NCI-H524 treated with DMSO at 0.1 percent for 48 hours (cell line): ENCODE data around the gene EIF4E1B.
A peak's percentile ranks its signal among the peaks of the same experiment; 100 is the strongest.

Experiments used
- DNase-seq: peaks from one replicate; lab custom pipeline; 2025; lab: John Stamatoyannopoulos, UW

Gene EIF4E1B

GRCh38 chr5:176647030-176647842, 16.8 kb downstream of the EIF4E1B start, which contains the start of gene TSPAN17:
TSPAN17 (plus strand) TSS chr5:176647484; CDS start chr5:176647616, 132 bp downstream.
- DNase-seq: peak; percentile 80

- DNase-seq: no peak
Observed at GRCh38 chr5:176647843-176648473, 17.5 kb downstream of the EIF4E1B start.

- no peak for DNase-seq
Observed at GRCh38 chr5:176648474-176649194, 18.2 kb downstream of the EIF4E1B start.

GRCh38 chr5:176650354-176650884, 19.9 kb downstream of the EIF4E1B start:
- no peak for DNase-seq

- DNase-seq: no peak
Observed at GRCh38 chr5:176651472-176651980, 21.1 kb downstream of the EIF4E1B start.

- DNase-seq: peak; percentile 53
Observed at GRCh38 chr5:176652136-176652535, 21.7 kb downstream of the EIF4E1B start.

GRCh38 chr5:176653401-176654385, 23.2 kb downstream of the EIF4E1B start:
- no peak for DNase-seq

GRCh38 chr5:176654856-176655255, 24.4 kb downstream of the EIF4E1B start:
- no peak for DNase-seq

GRCh38 chr5:176656467-176656990, 26.1 kb downstream of the EIF4E1B start:
- DNase-seq: no peak

- DNase-seq: no peak
Observed at GRCh38 chr5:176658007-176658599, 27.6 kb downstream of the EIF4E1B start.

GRCh38 chr5:176658817-176659511, 28.5 kb downstream of the EIF4E1B start:
- DNase-seq: no peak

GRCh38 chr5:176659512-176659839, 29.0 kb downstream of the EIF4E1B start:
- no peak for DNase-seq

- DNase-seq: no peak
Observed at GRCh38 chr5:176659860-176660461, 29.5 kb downstream of the EIF4E1B start.

- DNase-seq: no peak
Observed at GRCh38 chr5:176660530-176660859, 30.0 kb downstream of the EIF4E1B start.

GRCh38 chr5:176660860-176661641, 30.6 kb downstream of the EIF4E1B start:
- DNase-seq: peak; percentile 13

- DNase-seq: no peak
Observed at GRCh38 chr5:176661676-176662075, 31.2 kb downstream of the EIF4E1B start.

GRCh38 chr5:176662371-176663333, 32.2 kb downstream of the EIF4E1B start:
- no peak for DNase-seq

GRCh38 chr5:176663566-176663965, 33.1 kb downstream of the EIF4E1B start:
- DNase-seq: no peak
